ENCODE data around the gene TCF3.

TCF3 gene

DNA sequence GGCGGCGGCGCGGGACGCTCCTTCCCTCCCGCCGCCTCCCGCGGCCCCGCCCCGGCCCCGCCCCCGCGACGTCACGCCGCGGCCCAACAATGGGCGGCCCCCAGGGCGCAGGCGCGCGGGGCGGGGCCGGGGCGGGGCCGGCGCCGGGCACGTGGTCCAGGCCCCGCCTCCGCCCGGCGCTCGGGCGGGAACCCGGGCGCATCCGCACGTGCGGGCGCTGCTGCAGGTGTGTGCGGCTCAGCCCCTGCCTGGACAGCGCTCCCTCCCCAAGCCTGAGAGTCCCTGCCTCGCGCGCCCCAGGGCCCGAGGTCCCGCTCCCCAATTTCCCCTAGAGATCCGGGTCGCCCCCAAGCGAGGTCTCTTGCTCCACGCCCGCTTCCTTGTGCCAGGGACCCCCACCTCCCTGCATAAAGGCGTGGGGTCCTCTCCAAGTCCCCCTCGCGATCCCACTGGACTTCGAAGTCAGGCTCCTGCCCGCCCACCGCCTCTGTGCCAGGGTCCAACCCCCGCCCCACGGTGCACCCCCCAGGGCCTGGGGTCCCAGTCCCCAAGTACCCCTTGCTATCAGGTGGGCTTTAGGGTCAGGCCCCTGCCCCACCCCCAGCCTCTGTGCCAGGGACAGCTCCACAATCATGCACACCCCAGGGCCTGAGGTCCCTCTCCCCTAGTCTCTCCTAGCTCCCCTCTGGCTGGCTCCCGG is 83.9 kb downstream of the TCF3 start, which contains the start of gene MEX3D:
MEX3D (minus strand) TSS at position 6 of the 700 bp plus-strand sequence. CDS start 267 bp downstream, outside the sequence.
- DNase-seq (ENCODE audit: low read depth), result peak; percentile 77
- TF ChIP-seq, protein P1, sequence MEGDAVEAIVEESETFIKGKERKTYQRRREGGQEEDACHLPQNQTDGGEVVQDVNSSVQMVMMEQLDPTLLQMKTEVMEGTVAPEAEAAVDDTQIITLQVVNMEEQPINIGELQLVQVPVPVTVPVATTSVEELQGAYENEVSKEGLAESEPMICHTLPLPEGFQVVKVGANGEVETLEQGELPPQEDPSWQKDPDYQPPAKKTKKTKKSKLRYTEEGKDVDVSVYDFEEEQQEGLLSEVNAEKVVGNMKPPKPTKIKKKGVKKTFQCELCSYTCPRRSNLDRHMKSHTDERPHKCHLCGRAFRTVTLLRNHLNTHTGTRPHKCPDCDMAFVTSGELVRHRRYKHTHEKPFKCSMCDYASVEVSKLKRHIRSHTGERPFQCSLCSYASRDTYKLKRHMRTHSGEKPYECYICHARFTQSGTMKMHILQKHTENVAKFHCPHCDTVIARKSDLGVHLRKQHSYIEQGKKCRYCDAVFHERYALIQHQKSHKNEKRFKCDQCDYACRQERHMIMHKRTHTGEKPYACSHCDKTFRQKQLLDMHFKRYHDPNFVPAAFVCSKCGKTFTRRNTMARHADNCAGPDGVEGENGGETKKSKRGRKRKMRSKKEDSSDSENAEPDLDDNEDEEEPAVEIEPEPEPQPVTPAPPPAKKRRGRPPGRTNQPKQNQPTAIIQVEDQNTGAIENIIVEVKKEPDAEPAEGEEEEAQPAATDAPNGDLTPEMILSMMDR (IDR thresholded peaks at IDR 0.05; ENCODE audit: insufficient read depth, low read depth, low read length, missing control alignments), result no peak
- peak within 1 kb of the TSS; percentile 59 for H3K4me3 ChIP-seq (ENCODE audit: low read length)

DNA sequence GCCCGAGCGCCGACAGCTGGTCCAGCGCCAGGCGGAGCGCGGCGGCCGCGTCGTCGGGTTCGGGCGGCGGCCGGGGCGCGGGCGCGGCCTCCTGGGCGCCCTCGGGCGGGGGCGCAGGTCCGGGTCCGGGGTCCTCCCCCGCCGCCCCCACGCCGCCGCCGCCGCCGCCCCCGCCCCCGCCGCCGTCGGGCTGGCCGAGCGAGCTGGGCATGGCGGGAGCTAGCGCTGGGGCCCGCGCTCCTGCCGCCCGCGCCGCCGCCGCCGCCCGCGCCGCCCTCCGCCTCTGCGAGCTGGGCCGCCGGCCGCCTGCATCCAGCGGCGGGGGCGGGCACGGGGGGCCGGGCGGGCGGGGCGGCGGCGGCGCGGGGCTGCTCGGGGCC is 84.6 kb downstream of the TCF3 start:
- TF ChIP-seq, protein P1 (IDR thresholded peaks at IDR 0.05; ENCODE audit: insufficient read depth, low read depth, low read length, missing control alignments), result no peak
- no peak overlapping the region for H3K4me3 ChIP-seq (ENCODE audit: low read length)
- DNase-seq (ENCODE audit: low read depth), result no peak

DNA sequence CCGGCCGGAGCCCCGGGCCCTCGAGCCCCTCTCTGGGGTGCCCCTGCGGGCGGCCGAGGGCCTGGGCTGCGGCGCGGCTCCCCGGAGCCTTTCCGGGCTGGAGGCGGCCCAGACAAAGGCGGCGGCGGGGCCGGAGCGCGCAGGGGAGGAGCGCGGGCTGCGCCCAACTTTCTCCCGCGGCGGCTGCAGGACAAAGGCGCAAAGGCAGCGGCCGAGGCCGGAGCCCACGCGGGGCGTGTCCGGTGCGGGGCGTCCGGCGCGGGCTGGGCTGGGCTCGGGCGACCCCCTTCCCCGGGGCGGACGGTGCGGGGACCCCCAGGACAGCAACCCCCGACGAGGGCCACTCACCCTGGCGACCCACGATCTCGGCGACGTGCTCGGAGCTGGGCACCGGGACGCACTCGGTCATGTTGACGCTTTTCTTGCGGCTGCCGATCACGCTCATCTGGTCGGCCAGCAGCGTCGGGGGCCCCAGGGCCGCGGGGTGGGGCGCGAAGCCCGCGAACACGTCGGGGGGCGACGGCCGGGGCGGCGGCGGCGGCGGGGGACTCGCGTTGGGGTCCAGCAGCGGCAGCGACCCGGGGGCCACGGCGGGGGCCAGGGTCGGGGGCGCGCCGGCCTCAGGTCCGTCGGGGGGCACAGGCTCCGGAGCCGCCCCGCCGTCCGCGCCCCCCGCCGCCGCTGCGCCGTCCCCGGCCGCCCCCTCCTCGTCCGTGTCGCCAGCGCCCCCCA is 85.1 kb downstream of the TCF3 start:
- no peak for DNase-seq (ENCODE audit: low read depth)
- H3K4me3 ChIP-seq (ENCODE audit: low read length), result peak overlapping the region; percentile 59
- TF ChIP-seq, protein P1 (IDR thresholded peaks at IDR 0.05; ENCODE audit: insufficient read depth, low read depth, low read length, missing control alignments), result no peak

DNA sequence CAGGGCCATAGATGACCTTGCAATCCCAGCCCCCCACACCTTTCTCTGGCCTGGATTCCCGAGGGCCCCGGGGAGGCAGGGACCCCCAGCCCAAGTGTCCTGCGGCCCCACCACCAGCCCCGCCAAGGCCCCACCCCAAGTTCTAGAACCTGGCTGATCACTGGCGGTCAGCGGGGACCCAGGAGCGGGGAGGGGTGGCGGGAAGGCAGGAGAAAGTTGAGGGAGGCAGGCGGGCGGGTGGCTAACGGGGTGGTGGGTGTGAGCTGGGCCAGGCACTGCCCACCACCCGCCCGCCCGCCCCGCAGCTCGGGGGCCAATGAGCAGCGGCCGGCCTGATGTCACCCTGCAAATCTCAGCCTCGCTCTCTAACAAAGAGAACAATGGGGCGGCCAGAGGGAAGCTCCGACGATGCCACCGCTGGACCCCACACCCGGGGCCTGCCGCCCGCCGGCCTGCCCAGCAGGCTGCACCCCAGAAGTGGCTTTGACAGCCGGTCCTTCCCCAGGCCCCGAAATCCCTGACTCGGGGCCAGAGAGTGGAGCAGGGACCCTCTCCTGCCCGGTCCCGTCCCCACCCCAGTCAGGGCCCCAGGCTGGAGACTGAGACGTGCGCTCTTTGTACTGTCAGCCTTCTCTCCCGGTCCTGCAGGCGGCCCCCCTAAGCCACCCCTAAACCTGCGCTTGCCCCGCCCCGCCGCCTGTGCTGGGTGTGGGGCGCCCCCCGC is 85.9 kb downstream of the TCF3 start:
- DNase-seq (ENCODE audit: low read depth), result peak; percentile 80
- TF ChIP-seq, protein P1 (IDR thresholded peaks at IDR 0.05; ENCODE audit: insufficient read depth, low read depth, low read length, missing control alignments), result no peak
- H3K4me3 ChIP-seq (ENCODE audit: low read length), result peak overlapping the region; percentile 59

DNA sequence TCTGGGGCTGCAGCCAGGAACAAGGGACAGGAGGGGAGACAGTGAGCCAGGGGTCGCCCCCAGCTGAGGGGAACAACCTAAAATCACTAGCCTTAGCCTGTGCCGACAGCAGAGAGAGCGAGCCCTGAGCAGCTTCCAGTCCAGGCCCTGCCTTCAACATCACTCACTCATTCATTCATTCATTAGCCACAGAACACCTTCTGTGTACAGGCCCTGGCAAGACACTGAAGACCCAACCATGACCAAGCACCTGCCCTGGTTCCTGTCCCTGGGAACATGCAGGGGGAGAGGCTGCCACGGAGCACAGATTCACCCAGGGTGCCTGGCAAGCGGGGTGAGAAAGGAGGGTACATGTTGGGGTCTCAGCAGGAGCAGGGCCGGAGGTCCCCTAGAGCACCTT is 89.2 kb downstream of the TCF3 start:
- DNase-seq (ENCODE audit: low read depth), result no peak
- no peak overlapping the region for H3K4me3 ChIP-seq (ENCODE audit: low read length)
- TF ChIP-seq, protein P1 (IDR thresholded peaks at IDR 0.05; ENCODE audit: insufficient read depth, low read depth, low read length, missing control alignments), result no peak

DNA sequence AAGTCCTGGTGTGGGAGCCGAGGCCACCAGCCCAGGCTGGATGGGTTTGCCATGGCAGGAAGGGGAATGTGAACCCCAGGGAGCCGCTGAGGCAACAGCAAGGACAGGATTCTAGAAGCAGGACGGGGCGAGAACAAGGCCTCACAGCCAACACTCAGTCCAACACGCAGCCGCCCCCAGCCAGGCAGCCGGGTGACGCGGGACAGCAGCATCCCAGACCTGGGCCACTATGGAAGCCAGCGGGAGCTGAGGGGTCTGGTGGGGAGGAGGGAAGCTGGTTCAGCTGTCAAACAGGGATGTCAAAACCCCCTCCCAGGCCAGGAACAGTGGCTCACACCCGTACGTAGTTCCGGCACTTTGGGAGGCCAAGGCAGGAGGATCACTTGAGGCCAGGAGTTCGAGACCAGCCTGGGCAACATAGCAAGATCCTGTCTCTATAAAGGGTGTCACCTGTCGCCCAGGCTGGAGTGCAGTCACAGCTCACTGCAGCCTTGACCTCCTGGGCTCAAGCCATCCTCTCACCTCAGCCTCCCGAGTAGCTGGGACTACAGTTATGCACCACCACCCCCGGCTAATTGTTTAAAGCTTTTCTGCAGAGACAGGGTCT is 91.1 kb downstream of the TCF3 start:
- no peak for DNase-seq (ENCODE audit: low read depth)

More for the DNA sequence above, 91.1 kb downstream of the TCF3 start:
- no peak overlapping the region for H3K4me3 ChIP-seq (ENCODE audit: low read length)
- TF ChIP-seq, protein P1 (IDR thresholded peaks at IDR 0.05; ENCODE audit: insufficient read depth, low read depth, low read length, missing control alignments), result no peak
